GM12865 (cell line): ENCODE data around the gene ERC2.

Experiments used
- DNase-seq: peaks from one replicate; pipeline ENCODE4 v3.0.0; 2010; ENCODE audit warnings: low read depth
- H3K4me3 ChIP-seq: 2 replicates; pipeline ENCODE4 v1.5.1; 2011; ENCODE audit warnings: mild to moderate bottlenecking, low read depth, low read length, control low read depth
- CTCF ChIP-seq: IDR thresholded peaks from 2 replicates; pipeline ENCODE4 v1.5.1; 2011; ENCODE audit warnings: low read length, control low read depth, low read depth, inconsistent platforms; ENCODE audit not compliant: insufficient read depth; ENCODE audit errors: missing control alignments

Gene ERC2

DNA sequence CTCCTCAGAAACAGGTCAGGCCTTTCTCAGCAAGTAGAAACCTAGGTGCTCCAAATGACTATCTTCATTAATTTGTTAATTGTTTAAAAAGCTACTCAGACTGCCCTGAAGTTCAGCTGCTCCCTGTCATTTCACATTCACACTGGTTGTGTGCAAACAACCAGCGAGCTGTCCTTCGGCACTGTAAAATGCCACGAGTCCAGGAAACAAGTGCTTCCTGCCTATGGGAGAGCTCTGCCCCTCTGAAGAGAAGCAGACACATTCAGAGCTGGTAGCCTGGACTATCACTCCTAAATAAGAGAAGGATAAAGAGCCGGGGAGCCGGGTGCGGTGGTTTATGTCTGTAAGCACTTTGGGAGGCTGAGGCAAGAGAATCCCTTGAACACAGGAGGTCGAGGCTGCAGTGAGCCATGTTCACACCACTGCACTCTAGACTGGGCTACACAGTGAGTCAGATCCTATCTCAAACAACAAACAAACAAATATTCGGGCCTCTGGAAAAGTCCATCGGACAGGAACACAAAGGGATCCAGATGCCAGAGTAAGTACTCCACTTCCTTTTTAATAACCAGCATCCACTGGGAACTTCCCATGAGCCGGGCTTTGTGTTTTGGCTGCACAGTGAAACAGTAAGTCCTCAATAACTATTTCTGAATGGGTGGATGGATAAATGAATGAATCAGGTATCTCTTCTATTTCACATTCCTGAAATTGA is 866.7 kb downstream of the ERC2 start:
- H3K4me3 ChIP-seq = no peak overlapping the region
- DNase-seq = no peak
- no peak for TF ChIP-seq CTCF

DNA sequence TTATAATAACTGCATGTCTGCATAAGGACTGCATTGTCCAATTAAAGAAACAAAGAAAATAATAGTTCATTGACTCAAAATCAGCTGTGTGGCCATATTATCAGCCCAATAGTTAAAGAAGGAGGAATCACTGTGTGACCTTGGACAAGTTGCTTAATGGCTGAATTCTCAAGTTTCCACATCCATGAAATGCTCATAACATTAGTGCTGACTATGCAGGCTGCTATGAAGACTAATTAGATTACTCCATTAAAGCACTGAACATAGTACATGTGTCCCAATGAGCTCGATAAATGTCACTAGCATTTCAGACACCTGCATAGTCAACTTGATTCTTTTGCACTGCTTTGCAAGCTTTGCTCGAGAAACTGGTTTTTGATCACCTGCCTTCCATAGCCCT is 870.0 kb downstream of the ERC2 start:
- no peak for TF ChIP-seq CTCF
- DNase-seq = no peak
- H3K4me3 ChIP-seq = no peak overlapping the region

GRCh38 chr3:55597641-55598040 is 870.6 kb downstream of the ERC2 start:
- no peak for DNase-seq
- no peak for TF ChIP-seq CTCF
- no peak overlapping the region for H3K4me3 ChIP-seq

- no peak overlapping the region for H3K4me3 ChIP-seq
- no peak for TF ChIP-seq CTCF
- DNase-seq = no peak
Observed at GRCh38 chr3:55596212-55596611, 872.1 kb downstream of the ERC2 start.

DNA sequence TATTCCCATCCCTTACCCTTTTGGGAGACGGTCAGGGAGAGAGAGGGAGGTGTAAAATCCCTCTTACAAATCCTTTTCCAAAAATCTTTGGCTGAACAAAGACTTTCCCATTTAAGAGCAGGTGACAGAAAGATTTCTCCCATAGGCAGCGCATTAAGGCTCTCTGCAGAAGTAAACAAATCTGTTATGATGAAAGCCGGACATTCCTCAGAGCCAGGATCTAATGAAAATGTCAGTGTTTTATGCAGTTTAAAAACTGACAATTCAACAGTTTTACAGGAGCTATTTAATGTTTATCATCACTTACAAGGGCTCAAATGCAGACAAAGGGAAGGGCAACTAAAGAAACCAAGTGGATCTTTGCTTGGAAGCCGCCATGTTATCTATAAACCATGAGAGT is 872.8 kb downstream of the ERC2 start:
- no peak overlapping the region for H3K4me3 ChIP-seq
- TF ChIP-seq CTCF = no peak
- no peak for DNase-seq

DNA sequence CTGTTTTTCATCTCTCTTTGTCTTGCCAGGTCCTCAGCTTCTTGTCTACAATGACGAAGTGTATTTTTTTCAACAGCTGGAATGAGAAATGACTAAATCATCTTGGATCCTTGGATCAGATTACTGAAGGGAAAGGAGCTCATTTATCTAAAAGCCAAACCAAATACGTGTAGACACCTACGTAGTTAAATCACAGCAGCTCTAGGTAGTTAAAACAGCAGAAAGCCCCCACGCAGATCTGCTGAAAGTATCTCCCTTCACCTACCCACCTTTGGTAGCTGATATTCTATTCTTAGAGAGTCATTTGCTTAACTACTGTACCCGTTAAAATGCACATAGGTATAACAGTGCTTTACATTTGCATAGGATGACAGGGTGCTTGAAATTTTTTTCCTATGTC is 875.7 kb downstream of the ERC2 start:
- no peak overlapping the region for H3K4me3 ChIP-seq
- no peak for DNase-seq
- no peak for TF ChIP-seq CTCF

- DNase-seq = no peak
- H3K4me3 ChIP-seq = no peak overlapping the region
- TF ChIP-seq CTCF = no peak
Observed at GRCh38 chr3:55591888-55592287, 876.4 kb downstream of the ERC2 start.
